Adrenal gland (tissue), 12 donors: ENCODE results near the gene GJB1. TPM values are rescaled to one million over a fixed set of nuclear protein-coding genes. Genes with fewer than 3 reads are reported as not detected.

Experiments used
- DNase-seq, 7 donors: peaks; one replicate each; pipeline ENCODE4 v3.0.0-alpha.2; 2019 to 2020
- H3K27ac ChIP-seq, 5 donors: fragments of 200-600 bp; sonication (generic) in 4 of 5; 1 replicate in 3 of 5; 2 replicates in 2 of 5; pipeline versions ENCODE4 v1.5.1 to v1.8.0; 2016 to 2020; ENCODE audit warnings: mild to moderate bottlenecking in 1 of 5
- H3K27me3 ChIP-seq: fragments of 200-600 bp; 2 replicates; pipeline ENCODE4 v1.8.0; 2021
- H3K36me3 ChIP-seq, 2 donors: fragments of 200-600 bp; replicated peaks in 1 of 2; 1 replicate in 1 of 2; 2 replicates in 1 of 2; pipeline versions ENCODE4 v1.5.1 to v1.8.0; 2018 to 2022
- H3K4me1 ChIP-seq, 2 donors: fragments of 200-600 bp; replicated peaks in 1 of 2; 1 replicate in 1 of 2; 2 replicates in 1 of 2; pipeline versions ENCODE4 v1.5.1 to v1.8.0; 2018 to 2021
- H3K4me3 ChIP-seq, 4 donors: fragments of 200-600 bp; sonication (generic) in 3 of 4; one replicate each; pipeline ENCODE4 v1.5.1; 2016 to 2018
- H3K9me3 ChIP-seq, 3 donors: fragments of 200-600 bp; sonication (generic) in 1 of 3; replicated peaks in 1 of 3; 1 replicate in 2 of 3; 2 replicates in 1 of 3; pipeline versions ENCODE4 v1.5.1 to v1.8.0; 2016 to 2021
- POLR2A ChIP-seq, 2 donors: fragments of 450-650 bp; IDR thresholded peaks; one replicate each; pipeline ENCODE4 v1.6.1; 2017; ENCODE audit warnings: antibody characterized with exemption in 2 of 2, mild to moderate bottlenecking in 2 of 2, moderate library complexity in 1 of 2
- WGBS, 4 donors: extraction: QIAGEN DNeasy Blood & Tissue Kit in 2 of 4; methylation state at CpG; one replicate each; pipeline versions ENCODE4 v1.1.5 to v1.1.7; 2013 to 2017; 5-methylcytosine and 5-hydroxymethylcytosine counted together
- intact Hi-C, 2 donors: fragments of 100-400 bp; cut with DNase I; formaldehyde crosslinking; loops; one replicate each; pipeline versions ENCODE4 v1.14.1 to v1.15.0; 2022 to 2023
- polyA plus RNA-seq, 3 donors: library from polyadenylated mRNA; stranded (reverse); fragments of 200-250 nt in 2 of 3; fragments of 350-450 nt in 1 of 3; fragmentation: Illumina TruSeq in 1 of 3; extraction: RNeasy Lipid Tissue Mini Kit (QIAGEN cat#74804) in 1 of 3; gene quantifications; one replicate each; pipeline ENCODE4 v1.2.3, GENCODE V29; 2013 to 2014
- total RNA-seq, 9 donors: library from RNA; depleted of rRNA in 4 of 9; stranded (reverse); fragments of >200 nt in 4 of 9; fragments of 120-200 nt in 1 of 9; fragmentation: NEBNext Ultra II Directional in 1 of 9; extraction: Animal tissue kit (Norgen Biotek cat#: 25700) in 1 of 9; gene quantifications; one replicate each; pipeline versions ENCODE4 v1.1.0 to v1.2.4, GENCODE V29; 2013 to 2023
- TF ChIP-seq, protein P1 (sequence below), 6 experiments: fragments of 450-650 bp in 4 of 6; fragments of 200-600 bp in 2 of 6; sonication (generic) in 1 of 6; IDR thresholded peaks; 1 replicate in 5 of 6; 2 replicates in 1 of 6; pipeline versions ENCODE4 v1.5.1 to v1.8.0; 2016 to 2021; ENCODE audit warnings: antibody characterized with exemption in 6 of 6, mild to moderate bottlenecking in 2 of 6, moderate library complexity in 1 of 6
- donor health status: healthy with polysubstance abuse.
- donor health status: Bipolar disorder and iron deficiency.
- donor health status: DM: yes; HTN: yes; CAD: no.
- donor health status: DM: no; HTN: no; CAD: no.
- donor health status: DM: no; HTN: no; CAD: no.
- donor health status: DM: yes; HTN: yes; CAD: no.

Gene GJB1
- total and polyA plus RNA-seq, 12 donors, result 0.18 TPM; not detected in 11

DNA sequence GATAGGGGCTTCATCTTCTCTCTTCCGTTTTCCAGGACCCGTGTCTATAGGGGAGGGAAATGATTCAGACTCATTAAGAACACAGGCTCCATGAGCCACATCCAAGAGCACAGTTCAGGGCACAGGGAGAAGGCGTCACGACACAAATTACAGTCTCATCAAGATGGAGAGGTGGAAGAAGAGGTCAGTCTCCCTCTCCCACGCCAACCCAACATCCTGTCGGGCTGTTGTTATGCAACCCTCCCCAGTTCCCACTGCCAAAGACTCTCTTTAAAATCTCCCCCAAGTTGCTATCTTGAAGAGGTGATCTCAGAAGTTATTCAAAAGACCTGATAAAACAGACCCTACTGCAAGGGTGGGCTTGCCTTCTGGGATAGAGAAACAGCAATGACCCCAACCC is 18.3 kb downstream of the GJB1 start:
- no peak overlapping the region for H3K27ac ChIP-seq
- no peaks in the 10 kb centered on the region for H3K9me3 ChIP-seq
- intact Hi-C loops, result no loop called here
- DNase-seq, result no peak
- TF ChIP-seq, protein P1, sequence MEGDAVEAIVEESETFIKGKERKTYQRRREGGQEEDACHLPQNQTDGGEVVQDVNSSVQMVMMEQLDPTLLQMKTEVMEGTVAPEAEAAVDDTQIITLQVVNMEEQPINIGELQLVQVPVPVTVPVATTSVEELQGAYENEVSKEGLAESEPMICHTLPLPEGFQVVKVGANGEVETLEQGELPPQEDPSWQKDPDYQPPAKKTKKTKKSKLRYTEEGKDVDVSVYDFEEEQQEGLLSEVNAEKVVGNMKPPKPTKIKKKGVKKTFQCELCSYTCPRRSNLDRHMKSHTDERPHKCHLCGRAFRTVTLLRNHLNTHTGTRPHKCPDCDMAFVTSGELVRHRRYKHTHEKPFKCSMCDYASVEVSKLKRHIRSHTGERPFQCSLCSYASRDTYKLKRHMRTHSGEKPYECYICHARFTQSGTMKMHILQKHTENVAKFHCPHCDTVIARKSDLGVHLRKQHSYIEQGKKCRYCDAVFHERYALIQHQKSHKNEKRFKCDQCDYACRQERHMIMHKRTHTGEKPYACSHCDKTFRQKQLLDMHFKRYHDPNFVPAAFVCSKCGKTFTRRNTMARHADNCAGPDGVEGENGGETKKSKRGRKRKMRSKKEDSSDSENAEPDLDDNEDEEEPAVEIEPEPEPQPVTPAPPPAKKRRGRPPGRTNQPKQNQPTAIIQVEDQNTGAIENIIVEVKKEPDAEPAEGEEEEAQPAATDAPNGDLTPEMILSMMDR (IDR thresholded peaks at IDR 0.05), result no peak
- no peak for TF ChIP-seq POLR2A (IDR thresholded peaks at IDR 0.05)
- no peaks in the 10 kb centered on the region for H3K27me3 ChIP-seq
- peaks cover 0 to 57% of the 10 kb centered on the region in 2 donors for H3K36me3 ChIP-seq
- 78 to 79% (median 79%) methylated on average over 5 to 6 of the region's 6 CpGs; no CpG with 5 or more reads in 1 of the 4 donors for WGBS, 4 donors
- no peaks in the 10 kb centered on the region for H3K4me1 ChIP-seq
- H3K4me3 ChIP-seq, result no peak overlapping the region

DNA sequence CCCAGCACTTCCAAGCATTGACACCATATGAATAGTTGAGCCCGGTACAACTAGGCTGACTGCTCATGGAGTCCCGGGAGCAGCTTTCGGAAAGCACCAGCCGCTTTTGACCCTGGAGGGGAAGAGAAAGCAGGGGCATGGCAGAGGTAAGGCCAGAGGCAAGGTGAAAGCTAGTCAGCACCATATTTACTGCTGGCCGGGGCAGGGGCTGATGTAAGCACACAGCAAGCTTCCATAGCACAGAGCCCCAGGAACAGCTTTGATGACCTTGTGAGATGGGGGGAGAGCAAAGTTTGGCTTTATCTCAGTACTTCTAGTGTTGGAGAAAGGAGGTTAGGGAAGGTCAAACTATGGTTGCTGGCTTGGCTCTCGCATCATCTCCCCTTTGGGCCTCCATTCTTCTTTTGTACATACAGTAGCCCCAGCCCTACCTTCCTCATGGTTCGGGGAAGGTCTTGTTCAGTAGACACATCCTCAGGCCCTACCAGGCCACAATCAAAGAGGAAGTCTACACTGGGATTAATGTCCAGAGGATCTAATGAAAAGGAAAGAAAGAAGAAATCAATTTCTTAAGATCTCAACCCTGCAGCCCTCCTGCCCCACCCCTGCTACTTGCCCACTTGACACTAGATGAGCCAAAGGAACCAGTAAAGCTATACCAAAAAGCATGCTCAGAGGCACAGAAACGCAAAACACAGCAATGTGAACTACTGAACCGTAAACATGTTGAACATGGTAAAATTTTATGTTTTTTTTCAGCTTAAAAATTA is 21.5 kb downstream of the GJB1 start:
- TF ChIP-seq, protein P1 (IDR thresholded peaks at IDR 0.05), result no peak
- TF ChIP-seq POLR2A (IDR thresholded peaks at IDR 0.05), result no peak
- DNase-seq, result no peak
- WGBS, 4 donors, result 83 to 96% (median 89%) methylated on average over 8 to 9 of the region's 9 CpGs
- Histone ChIP-seq H3K9me3 (no peaks in the 10 kb centered on the region), H3K27me3 (no peaks in the 10 kb centered on the region), H3K36me3 (peaks cover 0 to 89% of the 10 kb centered on the region in 2 donors), H3K4me3 (no peak overlapping the region), H3K4me1 (no peaks in the 10 kb centered on the region), H3K27ac (no peak overlapping the region)
- intact Hi-C loops, result no loop called here

DNA sequence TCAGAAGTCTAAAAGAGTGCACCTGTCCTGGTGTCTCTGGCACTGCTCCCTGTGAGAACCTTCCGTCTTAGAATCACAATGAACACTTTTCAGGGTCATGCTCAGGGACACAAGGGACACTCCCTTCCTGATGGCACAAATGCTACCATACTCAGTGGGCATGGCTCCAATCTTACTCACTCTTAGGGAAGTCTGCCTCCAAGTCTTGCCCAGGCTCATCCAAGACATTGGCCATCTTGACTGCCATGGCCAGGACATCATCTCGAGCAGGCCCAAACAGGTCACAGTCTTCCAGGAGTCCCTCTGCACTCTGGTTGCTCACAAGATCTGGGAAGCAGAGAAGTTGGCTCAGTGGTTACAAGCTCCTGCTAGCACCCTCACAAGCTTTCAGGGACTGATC is 22.1 kb downstream of the GJB1 start:
- no peaks in the 10 kb centered on the region for H3K27me3 ChIP-seq
- WGBS, 4 donors, result 48 to 60% (median 51%) methylated on average over 1 to 2 of the region's 2 CpGs
- no peak for TF ChIP-seq POLR2A (IDR thresholded peaks at IDR 0.05)
- TF ChIP-seq, protein P1 (IDR thresholded peaks at IDR 0.05), result no peak

DNA sequence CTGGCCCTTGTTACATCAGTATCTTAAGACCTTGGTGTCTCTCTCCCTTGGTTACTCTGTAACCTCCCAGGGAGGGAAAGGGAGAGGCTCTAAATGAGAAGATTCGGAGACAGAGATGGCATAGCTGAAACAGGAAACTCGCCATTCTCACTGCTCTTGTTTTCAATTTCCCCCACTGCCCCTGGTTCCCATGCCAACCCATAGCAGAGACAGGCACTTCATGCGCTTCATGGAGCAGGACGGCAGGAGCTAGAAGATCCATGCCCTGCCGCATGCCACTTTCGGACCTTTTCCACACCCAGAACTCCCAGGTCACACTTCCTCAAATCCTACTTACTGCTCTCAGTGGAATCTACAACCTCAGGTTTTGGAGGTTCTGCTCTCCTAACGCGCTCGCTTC is 27.8 kb downstream of the GJB1 start:
- no peak overlapping the region for H3K27ac ChIP-seq
- no peaks in the 10 kb centered on the region for H3K9me3 ChIP-seq
- peaks cover 0 to 47% of the 10 kb centered on the region in 2 donors for H3K36me3 ChIP-seq
- H3K27me3 ChIP-seq, result peaks cover 14% of the 10 kb centered on the region
- peaks cover 0 to 7% of the 10 kb centered on the region in 2 donors for H3K4me1 ChIP-seq
- no peak for DNase-seq
- TF ChIP-seq, protein P1 (IDR thresholded peaks at IDR 0.05), result no peak
- no peak for TF ChIP-seq POLR2A (IDR thresholded peaks at IDR 0.05)
- intact Hi-C loops, result loop anchor here in 1 of 2 donors (5.0 kb wide), 1 partner anchor 36 kb away; no protein-coding TSS in a partner anchor
- WGBS, 4 donors, result 62 to 100% (median 78%) methylated on average over 3 to 9 of the region's 9 CpGs
- no peak overlapping the region for H3K4me3 ChIP-seq

More for the DNA sequence above, 22.1 kb downstream of the GJB1 start:
- intact Hi-C loops, result no loop called here
- Histone ChIP-seq H3K4me3 (no peak overlapping the region), H3K27ac (peak overlapping the region in 1 of 5 donors; percentile 22), H3K4me1 (no peaks in the 10 kb centered on the region), H3K36me3 (peaks cover 0 to 94% of the 10 kb centered on the region in 2 donors), H3K9me3 (no peaks in the 10 kb centered on the region)
- peak in 4 of 7 donors; percentile 27 to 49 (median 32) for DNase-seq
